OCI-LY1 (cell line): Measurements from ENCODE around the gene CITED2.

ENCODE experiments used
- EZH2 ChIP-seq: fragments of 200-600 bp; sonication (generic), shearing (Covaris generic); IDR thresholded peaks from 2 replicates; pipeline ENCODE4 v1.8.0; 2017; ENCODE audit warnings: borderline replicate concordance, mixed run types, mild to moderate bottlenecking, antibody characterized with exemption, low read length, moderate library complexity, mixed read lengths
- TF ChIP-seq, protein P1 (sequence below): fragments of 200-600 bp; sonication (generic), shearing (Covaris generic); IDR thresholded peaks from 2 replicates; pipeline ENCODE4 v1.5.1; 2017; ENCODE audit warnings: mild to moderate bottlenecking, antibody characterized with exemption, low read length, moderate library complexity, mixed read lengths

DNA sequence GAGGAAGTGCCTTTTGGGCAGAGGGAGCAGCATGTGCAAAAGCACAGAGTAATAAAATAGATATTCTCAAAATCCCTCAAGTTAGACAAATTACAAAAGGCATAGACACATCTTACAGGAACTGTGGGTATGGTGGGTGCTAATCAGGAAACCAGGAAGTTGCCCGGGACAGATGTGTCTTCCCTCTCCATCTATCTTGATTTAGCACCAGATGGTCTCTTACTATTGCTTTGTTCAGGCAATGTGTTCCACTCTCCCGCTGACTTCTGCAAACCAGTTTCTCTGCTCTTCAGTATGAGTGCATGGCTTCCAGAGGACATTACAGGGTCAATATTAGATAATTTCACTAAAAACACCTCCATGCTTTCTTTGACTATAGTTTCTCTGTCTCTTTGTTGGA is 13.2 kb downstream of the CITED2 start:
- TF ChIP-seq EZH2: no peak
- TF ChIP-seq, protein P1, sequence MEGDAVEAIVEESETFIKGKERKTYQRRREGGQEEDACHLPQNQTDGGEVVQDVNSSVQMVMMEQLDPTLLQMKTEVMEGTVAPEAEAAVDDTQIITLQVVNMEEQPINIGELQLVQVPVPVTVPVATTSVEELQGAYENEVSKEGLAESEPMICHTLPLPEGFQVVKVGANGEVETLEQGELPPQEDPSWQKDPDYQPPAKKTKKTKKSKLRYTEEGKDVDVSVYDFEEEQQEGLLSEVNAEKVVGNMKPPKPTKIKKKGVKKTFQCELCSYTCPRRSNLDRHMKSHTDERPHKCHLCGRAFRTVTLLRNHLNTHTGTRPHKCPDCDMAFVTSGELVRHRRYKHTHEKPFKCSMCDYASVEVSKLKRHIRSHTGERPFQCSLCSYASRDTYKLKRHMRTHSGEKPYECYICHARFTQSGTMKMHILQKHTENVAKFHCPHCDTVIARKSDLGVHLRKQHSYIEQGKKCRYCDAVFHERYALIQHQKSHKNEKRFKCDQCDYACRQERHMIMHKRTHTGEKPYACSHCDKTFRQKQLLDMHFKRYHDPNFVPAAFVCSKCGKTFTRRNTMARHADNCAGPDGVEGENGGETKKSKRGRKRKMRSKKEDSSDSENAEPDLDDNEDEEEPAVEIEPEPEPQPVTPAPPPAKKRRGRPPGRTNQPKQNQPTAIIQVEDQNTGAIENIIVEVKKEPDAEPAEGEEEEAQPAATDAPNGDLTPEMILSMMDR: no peak
